BLaER1 treated with 17β-estradiol and CSF1 and Interleukin-3, amounts not matched to agents 10 nM and 100 nM (cell line): Measurements from ENCODE around the gene PSMD6.

Experiments used
- H3K27ac ChIP-seq, 11 experiments: shearing (Covaris generic); formaldehyde crosslinking; 2 replicates each; pipeline ENCODE4 v1.8.1; 2022
- H3K27me3 ChIP-seq, 11 experiments: shearing (Covaris generic); formaldehyde crosslinking; 2 replicates each; pipeline ENCODE4 v1.8.1; 2022
- H3K36me3 ChIP-seq, 11 experiments: shearing (Covaris generic); formaldehyde crosslinking; 2 replicates each; pipeline ENCODE4 v1.8.1; 2022
- H3K4me1 ChIP-seq, 10 experiments: shearing (Covaris generic); formaldehyde crosslinking; 2 replicates each; pipeline ENCODE4 v1.8.1; 2022
- H3K4me2 ChIP-seq, 11 experiments: shearing (Covaris generic); formaldehyde crosslinking; 2 replicates each; pipeline ENCODE4 v1.8.1; 2022
- H3K4me3 ChIP-seq, 10 experiments: shearing (Covaris generic); formaldehyde crosslinking; 2 replicates each; pipeline ENCODE4 v1.8.1; 2022
- H3K9ac ChIP-seq, 11 experiments: shearing (Covaris generic); formaldehyde crosslinking; 2 replicates each; pipeline ENCODE4 v1.8.1; 2022
- H3K9me3 ChIP-seq, 11 experiments: shearing (Covaris generic); formaldehyde crosslinking; replicated peaks in 1 of 11; 2 replicates each; pipeline ENCODE4 v1.8.1; 2022
- H4K20me1 ChIP-seq, 11 experiments: shearing (Covaris generic); formaldehyde crosslinking; 2 replicates each; pipeline ENCODE4 v1.8.1; 2022
- Cebpa-rat ChIP-seq, 11 experiments: shearing (Covaris generic); IDR thresholded peaks; 2 replicates each; pipeline ENCODE4 v1.8.1; 2022

The PSMD6 gene

DNA sequence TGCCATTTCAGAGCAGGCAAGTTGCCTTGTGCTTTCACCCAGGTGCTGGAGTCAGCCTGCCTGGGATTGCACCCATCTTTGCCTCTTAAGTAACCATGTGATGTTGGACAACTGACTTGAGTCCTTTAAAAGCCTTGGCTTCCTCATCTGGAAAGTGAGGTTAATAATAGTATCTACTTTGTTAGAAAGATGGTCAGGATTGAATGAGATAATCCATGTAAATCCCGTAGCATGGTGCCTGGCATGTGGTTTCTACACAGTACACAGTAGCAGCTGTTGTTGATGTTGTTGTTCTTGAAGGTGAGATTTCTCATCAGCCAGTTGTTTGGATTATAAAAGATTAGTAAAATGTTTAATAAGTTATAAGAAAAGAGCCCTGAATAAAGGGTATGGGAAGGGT, 48.8 kb downstream of the PSMD6 start:
- Histone ChIP-seq H3K4me3 (no peak overlapping the region), H3K4me2 (peak overlapping the region in 5 of 11 experiments; percentile 5 to 81 (median 68); a peak in 7 of 22 replicates), H3K4me1 (peaks cover 34 to 87% (median 62%) of the 10 kb centered on the region in 10 experiments), H3K27me3 (no peaks in the 10 kb centered on the region), H3K36me3 (peaks cover 22 to 53% (median 39%) of the 10 kb centered on the region in 11 experiments), H3K27ac (no peak overlapping the region), H4K20me1 (peaks cover 0 to 93% (median 18%) of the 10 kb centered on the region in 11 experiments; a peak in 14 of 22 replicates), H3K9ac (no peak overlapping the region), H3K9me3 (no peaks in the 10 kb centered on the region)
- no peak for TF ChIP-seq Cebpa-rat (IDR thresholded peaks at IDR 0.05)

DNA sequence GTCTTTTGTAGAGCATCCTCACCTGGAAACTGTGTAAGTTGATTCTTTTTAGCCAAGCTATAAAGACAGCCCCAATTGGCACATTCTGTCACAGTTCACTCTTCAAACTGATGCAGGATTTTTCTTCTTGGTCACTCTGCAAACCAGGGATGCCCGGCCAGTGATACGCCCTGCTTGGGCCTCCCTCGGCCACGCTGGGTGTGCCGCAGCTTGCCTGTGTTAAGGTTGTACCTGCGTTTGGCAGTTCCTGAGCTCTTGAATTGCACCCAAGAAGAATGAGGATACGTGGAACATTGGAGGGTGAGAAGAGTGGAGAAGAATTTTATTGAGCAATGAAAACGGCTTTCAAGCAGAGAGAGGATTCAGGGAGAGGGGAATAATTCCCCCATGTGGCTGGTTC, 49.9 kb downstream of the PSMD6 start:
- Histone ChIP-seq H3K4me2 (no peak overlapping the region), H4K20me1 (peaks cover 0 to 93% (median 14%) of the 10 kb centered on the region in 11 experiments; a peak in 14 of 22 replicates), H3K36me3 (peaks cover 21 to 52% (median 36%) of the 10 kb centered on the region in 11 experiments), H3K4me1 (peaks cover 34 to 87% (median 62%) of the 10 kb centered on the region in 10 experiments), H3K27me3 (no peaks in the 10 kb centered on the region), H3K9ac (no peak overlapping the region), H3K4me3 (no peak overlapping the region), H3K9me3 (no peaks in the 10 kb centered on the region), H3K27ac (no peak overlapping the region)
- TF ChIP-seq Cebpa-rat (IDR thresholded peaks at IDR 0.05): no peak

DNA sequence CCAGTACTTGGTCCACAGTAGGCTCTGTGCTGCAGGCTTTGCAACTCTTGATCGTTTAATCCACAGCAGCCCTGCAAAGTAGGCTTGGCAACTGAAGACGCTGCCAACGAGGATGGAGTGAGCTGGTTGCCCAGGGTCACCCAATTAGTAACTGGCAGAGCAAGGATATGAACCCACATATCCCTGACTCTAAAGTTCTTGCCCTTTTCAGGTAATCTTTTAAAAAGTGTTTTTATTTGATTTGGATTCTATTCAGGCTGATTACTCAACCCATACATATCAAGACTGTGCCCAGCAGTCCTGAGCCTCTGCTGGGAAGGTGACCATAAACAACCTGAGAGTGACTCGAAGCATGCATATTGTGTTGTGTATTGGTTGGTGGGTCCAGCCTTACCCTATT, 50.3 kb downstream of the PSMD6 start:
- peaks cover 34 to 85% (median 62%) of the 10 kb centered on the region in 10 experiments for H3K4me1 ChIP-seq
- H3K9ac ChIP-seq: no peak overlapping the region
- peaks cover 20 to 52% (median 36%) of the 10 kb centered on the region in 11 experiments for H3K36me3 ChIP-seq
- H3K4me3 ChIP-seq: no peak overlapping the region
- H4K20me1 ChIP-seq: peaks cover 0 to 93% (median 13%) of the 10 kb centered on the region in 11 experiments; a peak in 14 of 22 replicates
- no peak overlapping the region for H3K27ac ChIP-seq
- no peak overlapping the region for H3K4me2 ChIP-seq
- no peak for TF ChIP-seq Cebpa-rat (IDR thresholded peaks at IDR 0.05)
- H3K27me3 ChIP-seq: no peaks in the 10 kb centered on the region
- no peaks in the 10 kb centered on the region for H3K9me3 ChIP-seq

DNA sequence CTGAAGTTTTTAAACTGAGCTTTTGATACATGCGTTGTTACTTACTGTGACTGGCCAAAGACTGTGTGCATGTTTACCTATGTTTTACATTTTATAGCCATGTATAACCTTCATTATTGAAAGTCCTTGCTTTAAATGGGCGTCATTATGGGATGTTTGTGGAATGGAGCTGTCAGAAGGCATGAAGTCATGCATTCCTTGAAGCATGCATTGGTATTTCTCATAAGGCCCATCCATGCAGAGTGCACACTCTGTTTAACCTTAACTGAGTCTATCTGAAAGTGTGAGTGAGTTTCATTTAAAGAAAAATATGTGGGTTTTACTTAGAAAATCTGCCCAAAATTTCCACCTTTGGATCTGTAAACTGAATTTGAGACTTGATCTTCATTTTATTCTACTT, 51.1 kb downstream of the PSMD6 start:
- H3K27ac ChIP-seq: no peak overlapping the region
- no peak overlapping the region for H3K9ac ChIP-seq
- H3K36me3 ChIP-seq: peaks cover 17 to 52% (median 36%) of the 10 kb centered on the region in 11 experiments
- H3K4me1 ChIP-seq: peaks cover 38 to 85% (median 62%) of the 10 kb centered on the region in 10 experiments
- H4K20me1 ChIP-seq: peaks cover 0 to 92% (median 17%) of the 10 kb centered on the region in 11 experiments; a peak in 14 of 22 replicates
- H3K4me3 ChIP-seq: no peak overlapping the region
- H3K9me3 ChIP-seq: no peaks in the 10 kb centered on the region
- H3K4me2 ChIP-seq: peak overlapping the region in 1 of 11 experiments; percentile 14; a peak in 1 of 22 replicates
- no peak for TF ChIP-seq Cebpa-rat (IDR thresholded peaks at IDR 0.05)
- no peaks in the 10 kb centered on the region for H3K27me3 ChIP-seq

DNA sequence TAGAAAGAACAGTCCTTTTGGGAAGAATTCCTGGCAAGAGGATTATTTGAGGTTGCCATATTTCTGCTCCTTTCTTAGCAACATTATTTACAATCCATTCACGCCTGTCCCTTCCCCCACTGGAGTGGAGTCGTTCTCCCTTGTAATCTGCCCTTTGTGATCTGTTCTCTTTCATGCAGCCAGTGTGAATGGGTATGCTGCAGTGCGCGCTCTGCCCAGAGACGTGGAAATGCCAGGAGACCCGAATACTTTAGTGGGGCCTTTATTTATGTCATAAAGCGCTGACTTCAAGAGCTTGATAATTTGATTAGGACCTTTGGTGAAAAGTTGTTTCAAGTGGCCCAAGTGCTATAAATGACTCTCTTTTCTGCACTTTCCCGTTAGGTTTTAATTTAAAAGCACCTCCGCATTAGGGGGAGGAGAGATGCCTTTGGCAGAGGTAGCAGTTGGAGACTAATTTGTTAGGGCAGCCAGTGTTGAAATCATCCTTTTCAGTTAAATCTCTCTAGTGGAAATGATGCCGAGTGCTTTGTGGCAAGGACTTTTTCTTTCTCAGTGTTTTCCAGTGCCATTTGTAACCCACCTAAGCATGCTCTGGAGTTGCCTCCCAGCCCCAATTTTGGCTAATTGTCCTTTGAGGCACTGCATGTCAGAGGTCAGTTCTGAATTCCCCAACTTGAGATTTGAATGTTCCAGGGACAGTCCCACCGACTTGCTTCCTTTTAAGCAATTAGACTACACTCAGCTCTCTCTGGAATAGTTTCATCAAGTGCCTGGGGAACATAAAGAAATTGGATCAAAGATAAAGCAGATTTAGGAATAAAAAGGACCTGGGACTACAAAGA, 52.4 kb downstream of the PSMD6 start:
- H3K9me3 ChIP-seq: no peaks in the 10 kb centered on the region
- H3K4me1 ChIP-seq: peaks cover 48 to 85% (median 62%) of the 10 kb centered on the region in 10 experiments
- no peak overlapping the region for H3K9ac ChIP-seq
- no peak for TF ChIP-seq Cebpa-rat (IDR thresholded peaks at IDR 0.05)
- H4K20me1 ChIP-seq: peaks cover 0 to 93% (median 29%) of the 10 kb centered on the region in 11 experiments; a peak in 14 of 22 replicates
- peak overlapping the region in 3 of 11 experiments; percentile 35 to 97 (median 93); a peak in 7 of 22 replicates for H3K4me2 ChIP-seq
- no peaks in the 10 kb centered on the region for H3K27me3 ChIP-seq
- H3K27ac ChIP-seq: no peak overlapping the region
- H3K4me3 ChIP-seq: no peak overlapping the region
- peaks cover 17 to 48% (median 36%) of the 10 kb centered on the region in 11 experiments for H3K36me3 ChIP-seq

DNA sequence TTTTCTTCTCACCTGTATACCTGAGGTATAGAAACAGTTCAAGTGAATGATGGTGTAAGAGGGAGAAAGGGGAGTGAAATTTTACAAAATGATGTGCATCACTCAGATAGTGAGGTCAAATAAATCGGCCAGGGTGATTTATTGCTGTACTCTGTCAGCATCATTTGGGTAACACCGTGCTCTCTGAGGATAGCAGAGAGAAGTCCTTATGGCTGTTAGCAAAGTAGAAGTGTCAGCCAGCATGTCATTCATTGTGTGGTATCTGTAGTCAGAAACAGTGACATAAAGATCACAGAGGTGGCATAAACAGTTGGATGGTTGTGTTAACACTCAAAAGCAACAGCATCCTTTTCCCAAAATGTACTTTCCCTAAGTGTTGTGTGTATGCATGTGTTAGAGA, 53.4 kb downstream of the PSMD6 start:
- peaks cover 17 to 43% (median 34%) of the 10 kb centered on the region in 11 experiments for H3K36me3 ChIP-seq
- H3K4me2 ChIP-seq: peak overlapping the region; percentile 82 to 97 (median 92); a peak in 20 of 22 replicates
- no peaks in the 10 kb centered on the region for H3K9me3 ChIP-seq
- no peak overlapping the region for H3K9ac ChIP-seq
- peaks cover 0 to 94% (median 30%) of the 10 kb centered on the region in 11 experiments; a peak in 14 of 22 replicates for H4K20me1 ChIP-seq
- no peak for TF ChIP-seq Cebpa-rat (IDR thresholded peaks at IDR 0.05)
- peaks cover 57 to 85% (median 65%) of the 10 kb centered on the region in 10 experiments for H3K4me1 ChIP-seq
- H3K27ac ChIP-seq: peak overlapping the region in 2 of 11 experiments; percentile 81 to 82; a peak in 1 of 22 replicates
- H3K27me3 ChIP-seq: no peaks in the 10 kb centered on the region
- H3K4me3 ChIP-seq: no peak overlapping the region

DNA sequence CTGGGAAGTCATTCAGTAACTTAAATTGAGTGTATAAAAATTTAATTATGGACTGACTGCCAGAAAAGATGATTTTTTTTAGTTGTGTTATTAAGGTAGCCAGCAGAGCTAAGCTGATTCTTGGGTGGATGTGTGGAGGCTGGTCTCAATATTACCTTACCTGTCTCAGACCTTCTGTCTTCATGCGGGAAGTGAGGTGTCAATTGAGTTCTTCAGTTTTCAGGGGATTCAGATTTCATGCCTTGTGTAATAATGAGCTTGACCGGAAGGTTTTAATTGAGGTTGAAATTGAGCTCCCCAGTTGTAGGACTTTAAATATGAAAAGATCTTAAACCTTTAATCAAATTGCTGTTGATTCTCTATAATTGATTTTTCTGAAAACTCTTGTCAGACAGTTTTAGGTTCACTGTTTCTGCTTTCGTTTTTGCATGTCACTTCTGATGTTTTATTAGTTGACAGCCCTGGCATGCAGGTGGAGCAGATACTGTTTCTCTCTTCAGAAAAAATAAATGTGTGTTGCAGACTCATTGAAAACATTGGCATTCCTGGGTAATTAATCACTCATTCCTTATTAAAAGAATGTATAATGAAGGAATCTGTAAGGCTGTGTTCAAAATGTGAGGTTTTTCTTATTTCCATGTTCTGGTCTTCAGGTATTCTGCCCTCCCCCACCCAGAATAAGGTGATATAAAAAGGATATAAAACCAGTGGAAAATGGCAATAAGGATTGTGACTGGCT, 54.5 kb downstream of the PSMD6 start:
- H3K4me2 ChIP-seq: peak overlapping the region; percentile 82 to 97 (median 92)
- H3K36me3 ChIP-seq: peaks cover 17 to 36% (median 28%) of the 10 kb centered on the region in 11 experiments
- TF ChIP-seq Cebpa-rat (IDR thresholded peaks at IDR 0.05): no peak
- H3K9me3 ChIP-seq: no peaks in the 10 kb centered on the region
- peak overlapping the region; percentile 34 to 63 (median 46); a peak in 19 of 20 replicates for H3K4me3 ChIP-seq
- H3K4me1 ChIP-seq: peaks cover 61 to 80% (median 72%) of the 10 kb centered on the region in 10 experiments
- peak overlapping the region; percentile 58 to 82 (median 76) for H3K27ac ChIP-seq
- H3K27me3 ChIP-seq: no peaks in the 10 kb centered on the region
- peak overlapping the region; percentile 63 to 76 (median 70); a peak in 21 of 22 replicates for H3K9ac ChIP-seq
- H4K20me1 ChIP-seq: peaks cover 0 to 92% (median 33%) of the 10 kb centered on the region in 11 experiments; a peak in 14 of 22 replicates

DNA sequence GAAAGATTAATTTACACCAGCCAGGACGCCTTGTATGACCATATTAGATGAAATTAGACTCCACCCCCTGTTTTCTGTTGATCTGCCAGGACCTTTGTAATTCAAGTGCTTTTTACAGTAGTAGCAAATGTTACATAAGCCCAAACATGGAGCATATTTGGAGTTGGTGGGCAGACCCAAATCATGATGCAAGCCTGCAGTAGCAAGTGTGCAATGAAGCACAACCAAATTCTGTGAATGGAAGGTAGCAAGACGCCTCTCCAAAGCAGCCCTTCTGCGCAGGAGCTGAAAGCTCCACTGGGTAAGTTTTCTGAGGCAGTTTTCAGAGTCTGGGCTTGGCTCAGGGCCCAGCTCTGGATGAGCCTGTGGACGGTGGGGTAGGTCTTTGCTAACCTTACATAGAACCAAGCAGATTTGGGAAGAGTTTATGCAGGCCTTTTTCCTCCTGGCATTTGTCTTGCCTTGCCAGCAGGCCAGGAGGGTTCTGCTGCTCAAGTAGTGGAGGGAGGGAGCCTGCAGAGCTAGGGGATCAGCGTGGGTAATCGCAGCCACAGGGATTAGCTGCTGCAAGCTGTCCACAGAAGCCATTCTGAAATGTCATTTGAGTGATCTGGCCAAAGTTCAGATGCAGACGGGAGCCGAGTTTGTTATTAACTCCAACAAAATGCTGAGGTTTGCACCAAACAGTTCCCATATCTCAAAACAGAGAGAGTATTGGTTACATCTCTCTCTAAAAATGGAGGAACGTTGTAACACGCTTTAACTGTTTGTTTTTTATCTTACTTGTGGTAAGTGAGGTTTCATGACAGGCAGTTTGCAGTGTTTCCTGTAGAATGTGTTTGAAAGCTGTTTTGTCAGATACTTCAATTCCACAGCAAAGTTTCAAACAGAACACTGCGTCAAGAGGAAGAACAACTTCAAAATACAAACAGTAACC, 55.4 kb downstream of the PSMD6 start:
- TF ChIP-seq Cebpa-rat (IDR thresholded peaks at IDR 0.05): peak in 6 of 11 experiments; percentile 20 to 85 (median 43); a peak in 7 of 22 replicates
- Histone ChIP-seq H3K4me1 (peaks cover 61 to 77% (median 72%) of the 10 kb centered on the region in 10 experiments), H3K27ac (peak overlapping the region; percentile 58 to 82 (median 76)), H3K4me2 (peak overlapping the region; percentile 82 to 97 (median 92)), H3K4me3 (peak overlapping the region; percentile 34 to 63 (median 46)), H4K20me1 (peaks cover 0 to 86% (median 33%) of the 10 kb centered on the region in 11 experiments; a peak in 14 of 22 replicates), H3K9me3 (no peaks in the 10 kb centered on the region), H3K36me3 (peaks cover 12 to 36% (median 21%) of the 10 kb centered on the region in 11 experiments; a peak in 21 of 22 replicates), H3K9ac (peak overlapping the region; percentile 63 to 76 (median 70)), H3K27me3 (no peaks in the 10 kb centered on the region)
